Measurements from ENCODE around the gene IFI16. TPM values are rescaled to one million over a fixed set of nuclear protein-coding genes. Genes with fewer than 3 reads are reported as not detected.

Gene IFI16
- total RNA-seq, 1 donor from 2014 or later, result 160 TPM

GRCh38 chr1:159088546-159089183 lies 79.0 kb downstream of the IFI16 start:
- intact Hi-C loops (cut with micrococcal nuclease), result loop anchor here (1.0 to 10.0 kb wide), 4 partner anchors 11 to 1124 kb away; no protein-coding TSS in a partner anchor
- POLR2A ChIA-PET, result interaction anchor here (0.5 to 3.0 kb wide), 5 partner anchors 12 to 79 kb away, joined by 3 to 38 read pairs (median 4); partner anchors contain the start of genes AIM2 and IFI16
- Mint-ChIP-seq H3K9me3 (no peaks in the 10 kb centered on the region), H3K36me3 (ENCODE audit: low read depth) (no peaks in the 10 kb centered on the region), H3K4me1 (peaks cover 23% of the 10 kb centered on the region), H3K27me3 (no peaks in the 10 kb centered on the region), H3K27ac (peak overlapping the region; percentile 44), H3K4me3 (no peak overlapping the region)
- DNase-seq, result no peak
- CTCF ChIA-PET, result interaction anchor here (1.1 to 2.2 kb wide), 12 partner anchors 10 to 583 kb away, joined by 3 to 17 read pairs (median 5); partner anchors contain the start of gene AIM2
- ATAC-seq (ENCODE audit: low read depth), result peak; percentile 90
- TF ChIP-seq CTCF (IDR thresholded peaks at IDR 0.05), result no peak

DNA sequence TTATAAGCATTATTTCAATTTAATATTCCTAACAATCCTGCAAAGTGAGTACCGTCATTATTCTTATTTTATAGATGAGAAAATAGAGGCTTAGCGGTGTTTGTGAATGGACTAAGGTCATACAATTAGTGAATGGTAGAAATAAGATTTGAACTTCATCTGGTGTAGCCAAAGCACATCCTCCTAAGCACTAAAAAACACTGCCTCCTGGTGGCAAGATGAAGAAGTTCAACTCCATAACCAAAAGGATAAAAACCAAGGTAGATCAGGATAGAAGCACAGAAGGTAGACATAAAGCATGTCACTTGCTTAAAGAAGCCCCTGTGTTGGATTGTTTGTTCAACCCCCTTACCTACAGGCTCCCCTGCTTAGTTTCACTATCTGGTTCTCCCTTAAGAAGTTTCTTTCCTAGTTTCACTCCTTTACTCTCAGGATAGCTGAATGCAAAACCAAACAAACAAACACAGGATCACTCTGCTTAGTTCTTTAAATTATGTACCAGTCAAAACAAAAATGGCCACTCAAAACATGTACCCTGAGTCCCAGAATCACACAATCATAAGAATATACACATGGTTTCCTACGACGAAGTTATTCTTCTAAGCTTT lies 79.6 kb downstream of the IFI16 start:
- Mint-ChIP-seq H3K4me1 (peaks cover 23% of the 10 kb centered on the region), H3K27me3 (no peaks in the 10 kb centered on the region), H3K9me3 (no peaks in the 10 kb centered on the region), H3K4me3 (no peak overlapping the region), H3K27ac (peak overlapping the region; percentile 44), H3K36me3 (ENCODE audit: low read depth) (no peaks in the 10 kb centered on the region)
- POLR2A ChIA-PET, result interaction anchor here (1.4 to 3.0 kb wide), 3 partner anchors 12 to 80 kb away, joined by 4 to 38 read pairs (median 13); partner anchors contain the start of genes AIM2 and IFI16
- CTCF ChIA-PET, result interaction anchor here (1.0 to 2.2 kb wide), 14 partner anchors 9 to 584 kb away, joined by 3 to 17 read pairs (median 4); partner anchors contain the start of gene AIM2
- DNase-seq (no peak), ATAC-seq (ENCODE audit: low read depth) (peak; percentile 33)
- TF ChIP-seq CTCF (IDR thresholded peaks at IDR 0.05), result no peak
- intact Hi-C loops (cut with micrococcal nuclease), result loop anchor here (1.0 to 10.0 kb wide), 4 partner anchors 12 to 1124 kb away; no protein-coding TSS in a partner anchor

DNA sequence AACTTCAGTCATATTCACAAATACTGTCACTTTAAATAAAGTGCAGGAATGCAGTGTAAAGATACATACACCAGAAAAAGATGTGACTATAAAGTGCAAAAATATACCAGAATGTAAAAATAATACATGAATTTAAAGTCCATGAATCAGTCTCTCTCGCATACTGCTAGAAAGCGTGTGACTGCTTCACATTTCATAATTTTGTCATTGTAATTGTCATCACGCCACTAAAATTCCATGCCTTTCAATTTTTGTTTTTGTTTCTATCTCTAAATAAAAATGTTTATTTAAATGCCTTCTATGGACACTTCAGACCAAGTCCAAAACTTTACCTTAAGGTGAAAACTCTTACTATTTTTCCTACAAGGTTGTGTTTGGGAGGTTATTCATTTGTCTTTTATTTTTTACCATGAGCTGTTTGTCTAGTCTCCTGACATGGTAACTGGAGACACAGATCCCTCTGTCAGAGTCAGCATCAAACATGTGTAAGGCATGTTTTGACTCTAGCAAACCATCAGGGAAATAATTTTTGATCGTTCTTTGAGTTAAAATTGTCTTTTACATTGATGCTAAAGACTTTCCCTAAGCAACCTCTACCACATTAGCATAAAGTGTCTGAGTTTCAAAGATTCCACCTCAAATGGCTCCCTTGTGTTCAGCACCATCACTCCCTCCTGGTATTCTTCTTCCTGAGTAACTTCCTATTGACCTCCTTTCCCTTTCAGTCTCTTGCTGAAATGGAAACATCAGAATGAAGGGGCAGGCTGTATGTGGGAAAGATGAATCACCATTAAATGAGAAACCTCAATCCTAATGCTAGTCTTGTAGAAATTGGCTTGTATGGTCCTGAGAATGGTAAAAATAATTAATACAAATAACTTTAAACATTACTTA lies 80.8 kb downstream of the IFI16 start:
- no peak overlapping the region for H3K4me3 Mint-ChIP-seq
- no peak overlapping the region for H3K27ac Mint-ChIP-seq
- intact Hi-C loops (cut with micrococcal nuclease), result no loop called here
- ChIA-PET POLR2A (interaction anchor here (3.0 kb wide), 1 partner anchor 14 kb away, joined by 38 read pairs; the partner anchor contains the start of gene AIM2), CTCF (interaction anchor here (1.0 to 2.2 kb wide), 4 partner anchors 14 to 584 kb away, joined by 3 to 17 read pairs (median 5); partner anchors contain the start of gene AIM2)
- DNase-seq (no peak), ATAC-seq (ENCODE audit: low read depth) (no peak)
- H3K27me3 Mint-ChIP-seq, result no peaks in the 10 kb centered on the region
- H3K36me3 Mint-ChIP-seq (ENCODE audit: low read depth), result no peaks in the 10 kb centered on the region
- TF ChIP-seq CTCF (IDR thresholded peaks at IDR 0.05), result no peak
- no peaks in the 10 kb centered on the region for H3K9me3 Mint-ChIP-seq
- H3K4me1 Mint-ChIP-seq, result peaks cover 23% of the 10 kb centered on the region

DNA sequence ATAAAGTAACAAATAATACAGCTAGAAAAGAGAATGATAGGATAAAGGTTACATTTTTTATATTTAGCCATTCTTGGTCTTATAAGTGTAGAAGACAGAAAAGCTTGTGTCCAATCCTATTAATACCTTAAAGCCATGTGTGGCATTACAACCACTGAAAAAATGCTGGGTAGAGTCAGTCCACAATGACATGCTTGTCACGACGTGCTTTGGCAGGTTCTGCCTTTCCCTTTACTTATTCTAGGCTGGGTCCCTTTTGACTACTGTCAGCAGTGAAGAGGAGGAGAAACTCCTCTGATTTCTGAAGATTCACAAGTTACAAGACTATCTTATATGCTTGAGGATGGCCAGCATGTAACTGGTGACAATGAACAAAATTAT lies 81.5 kb downstream of the IFI16 start:
- TF ChIP-seq CTCF (IDR thresholded peaks at IDR 0.05), result no peak
- Mint-ChIP-seq H3K9me3 (no peaks in the 10 kb centered on the region), H3K4me1 (peaks cover 23% of the 10 kb centered on the region), H3K36me3 (ENCODE audit: low read depth) (no peaks in the 10 kb centered on the region), H3K4me3 (no peak overlapping the region), H3K27ac (no peak overlapping the region), H3K27me3 (no peaks in the 10 kb centered on the region)
- CTCF ChIA-PET, result no interaction called here
- intact Hi-C loops (cut with micrococcal nuclease), result no loop called here
- DNase-seq (no peak), ATAC-seq (ENCODE audit: low read depth) (no peak)
- POLR2A ChIA-PET, result no interaction called here

Data from activated B cell treated with CpG ODN at 0.5 μM for 24 hours (primary cell).